Measurements from ENCODE around the gene CFAP92.
"Not testable (repeated sequence)": the region's sequence is repeated elsewhere in the genome, so short reads cannot be mapped to it uniquely, and the experiment has no call there.

CFAP92 gene

GRCh38 chr3:128936341-128936740 lies 57.5 kb downstream of the CFAP92 start:
- DNase-seq (ENCODE audit: low read depth), result no peak

- DNase-seq (ENCODE audit: low read depth), result no peak
These were observed 58.0 kb downstream of the CFAP92 start for GRCh38 chr3:128935922-128936321.

- no peak for DNase-seq (ENCODE audit: low read depth)
These were observed 60.0 kb downstream of the CFAP92 start for GRCh38 chr3:128933922-128934253.

- DNase-seq (ENCODE audit: low read depth), result no peak
These were observed 60.5 kb downstream of the CFAP92 start for GRCh38 chr3:128933213-128933921.

- no peak for DNase-seq (ENCODE audit: low read depth)
These were observed 61.2 kb downstream of the CFAP92 start for GRCh38 chr3:128932516-128933212.

GRCh38 chr3:128931046-128931445 lies 62.8 kb downstream of the CFAP92 start:
- no peak for DNase-seq (ENCODE audit: low read depth)

GRCh38 chr3:128929364-128929763 lies 64.5 kb downstream of the CFAP92 start:
- no peak for DNase-seq (ENCODE audit: low read depth)

GRCh38 chr3:128923986-128924385 lies 69.9 kb downstream of the CFAP92 start:
- DNase-seq (ENCODE audit: low read depth), result not testable (repeated sequence)

GRCh38 chr3:128923576-128923975 lies 70.3 kb downstream of the CFAP92 start:
- DNase-seq (ENCODE audit: low read depth), result no peak

- no peak for DNase-seq (ENCODE audit: low read depth)
These were observed 70.9 kb downstream of the CFAP92 start for GRCh38 chr3:128922804-128923459.

GRCh38 chr3:128919988-128920387 lies 73.9 kb downstream of the CFAP92 start:
- DNase-seq (ENCODE audit: low read depth), result no peak

- DNase-seq (ENCODE audit: low read depth), result no peak
These were observed 76.6 kb downstream of the CFAP92 start for GRCh38 chr3:128917291-128917690.

GRCh38 chr3:128914966-128915645 lies 78.8 kb downstream of the CFAP92 start:
- DNase-seq (ENCODE audit: low read depth), result no peak

GRCh38 chr3:128911911-128912310 lies 82.0 kb downstream of the CFAP92 start:
- DNase-seq (ENCODE audit: low read depth), result no peak

- no peak for DNase-seq (ENCODE audit: low read depth)
These were observed 83.9 kb downstream of the CFAP92 start for GRCh38 chr3:128910006-128910405.

GRCh38 chr3:128908951-128909350 lies 84.9 kb downstream of the CFAP92 start:
- no peak for DNase-seq (ENCODE audit: low read depth)

- DNase-seq (ENCODE audit: low read depth), result no peak
These were observed 86.0 kb downstream of the CFAP92 start for GRCh38 chr3:128907706-128908445.

GRCh38 chr3:128906804-128907525 lies 86.9 kb downstream of the CFAP92 start:
- no peak for DNase-seq (ENCODE audit: low read depth)

- DNase-seq (ENCODE audit: low read depth), result no peak
These were observed 87.7 kb downstream of the CFAP92 start for GRCh38 chr3:128906031-128906803.

- no peak for DNase-seq (ENCODE audit: low read depth)
These were observed 90.4 kb downstream of the CFAP92 start for GRCh38 chr3:128903501-128903900.

- no peak for DNase-seq (ENCODE audit: low read depth)
These were observed 91.5 kb downstream of the CFAP92 start for GRCh38 chr3:128902426-128902825.

Data from EH (cell line).